Measurements from ENCODE around the gene FUT6.

- TF ChIP-seq CTCF (IDR thresholded peaks at IDR 0.05) (no peak), SIN3A (IDR thresholded peaks at IDR 0.05; ENCODE audit: borderline replicate concordance, insufficient read depth, low read depth, low read length) (no peak), POLR2AphosphoS5 (IDR thresholded peaks at IDR 0.05; ENCODE audit: low read depth, low read length) (no peak)
These were observed 54.1 kb downstream of the FUT6 start for GRCh38 chr19:5785423-5785822.
